HepG2 (cell line): ENCODE data around the gene ACAP2. TPM values are rescaled to one million over a fixed set of nuclear protein-coding genes. Genes with fewer than 3 reads are reported as not detected.

ENCODE experiments used
- ATAC-seq: fragments of 200-7000 bp; cut with Tn5 transposase; 3 replicates; pipeline ENCODE4 v1.9.1; 2020; ENCODE audit warnings: mild to moderate bottlenecking, moderate library complexity
- BruUV-seq: library from RNA; stranded (reverse); fragments of 400-500 nt; replicated peaks from 2 replicates; lab custom pipeline; 2021; lab: Mats Ljungman, UMichigan
- CTCF ChIA-PET: fragments of 300-600 bp; formaldehyde crosslinking; extraction: SDS; loops from one replicate; lab custom pipeline; 2021; ENCODE audit warnings: low total read pairs, inconsistent platforms, low intra/inter-chr PET ratio; lab: Yijun Ruan, JAX
- POLR2A ChIA-PET: fragments of 350-600 bp; sonication (Branson Sonifier 250); formaldehyde crosslinking; loops from one replicate; lab custom pipeline; 2020; ENCODE audit warnings: antibody characterized with exemption, inconsistent platforms; lab: Yijun Ruan, JAX
- DNase-seq: peaks from one replicate; pipeline ENCODE4 v3.0.0-alpha.2; 2015; ENCODE audit warnings: low spot score
- FAIRE-seq: peaks from 3 replicates; lab custom pipeline; 2011; peaks lifted over from hg19 to GRCh38; lab: Jason Lieb, UNC
- H2AFZ ChIP-seq: one replicate; pipeline ENCODE4 v1.6.1; 2011; ENCODE audit warnings: low read length, inconsistent platforms
- H3K27ac ChIP-seq: fragments of 300-600 bp; 3 replicates; pipeline ENCODE4 v1.8.0; 2011; ENCODE audit warnings: mixed run types, mild to moderate bottlenecking, mixed read lengths, low read length, inconsistent platforms; ENCODE audit not compliant: insufficient read depth; ENCODE audit errors: extremely low read length
- H3K27me3 ChIP-seq, 2 experiments: fragments of 200-600 bp in 1 of 2; 2 replicates in 1 of 2; 3 replicates in 1 of 2; pipeline versions ENCODE4 v1.6.0 to v1.8.0; 2011; ENCODE audit warnings: low read length in 2 of 2, mild to moderate bottlenecking in 2 of 2, moderate library complexity in 2 of 2, inconsistent platforms in 1 of 2; ENCODE audit not compliant: insufficient read depth in 2 of 2, control insufficient read depth in 1 of 2
- H3K36me3 ChIP-seq, 2 experiments: fragments of 200-600 bp in 1 of 2; replicated peaks in 1 of 2; 2 replicates in 1 of 2; 3 replicates in 1 of 2; pipeline versions ENCODE4 v1.5.1 to v1.8.0; 2011; ENCODE audit warnings: low read length in 2 of 2, inconsistent platforms in 1 of 2; ENCODE audit not compliant: insufficient read depth in 2 of 2, control insufficient read depth in 1 of 2
- H3K4me1 ChIP-seq: 2 replicates; pipeline ENCODE4 v1.5.1; 2012; ENCODE audit warnings: low read length, inconsistent platforms; ENCODE audit not compliant: insufficient read depth
- H3K4me2 ChIP-seq: 2 replicates; pipeline ENCODE4 v1.6.0; 2011; ENCODE audit warnings: low read depth, low read length, inconsistent platforms
- H3K4me3 ChIP-seq, 3 experiments: fragments of 200-600 bp in 1 of 3; sonication (generic), shearing (Covaris generic) in 1 of 3; replicated peaks in 1 of 3; 2 replicates each; pipeline ENCODE4 v1.5.1; 2011 to 2016; ENCODE audit warnings: low read length in 3 of 3, inconsistent platforms in 2 of 3, low read depth in 2 of 3, mild to moderate bottlenecking in 2 of 3, control low read depth in 1 of 3, mixed read lengths in 1 of 3; ENCODE audit not compliant: insufficient read depth in 1 of 3
- H3K79me2 ChIP-seq: one replicate; pipeline ENCODE4 v1.6.1; 2011; ENCODE audit warnings: low read length, inconsistent platforms; ENCODE audit not compliant: insufficient read depth
- H3K9ac ChIP-seq: 2 replicates; pipeline ENCODE4 v1.6.0; 2011; ENCODE audit warnings: mild to moderate bottlenecking, low read depth, low read length, inconsistent platforms; ENCODE audit not compliant: insufficient read depth
- H3K9me3 ChIP-seq: 2 replicates; pipeline ENCODE4 v1.5.1; 2012; ENCODE audit warnings: mild to moderate bottlenecking, low read length
- H4K20me1 ChIP-seq: 2 replicates; pipeline ENCODE4 v1.6.0; 2011; ENCODE audit warnings: inconsistent platforms, mild to moderate bottlenecking, low read length, moderate library complexity; ENCODE audit not compliant: insufficient read depth
- ATRX ChIP-seq: sonication (generic); formaldehyde crosslinking; IDR thresholded peaks from 2 replicates; pipeline ENCODE4 v1.4.0; 2020; ENCODE audit warnings: missing genetic modification reagents, borderline replicate concordance
- GLI4 ChIP-seq: sonication (generic); formaldehyde crosslinking; IDR thresholded peaks from 2 replicates; pipeline ENCODE4 v1.5.1; 2020; ENCODE audit warnings: missing genetic modification reagents, mild to moderate bottlenecking, moderate library complexity, borderline replicate concordance
- GTF2F1 ChIP-seq: fragments of 150-350 bp; IDR thresholded peaks from 2 replicates; pipeline ENCODE4 v1.6.1; 2014; ENCODE audit warnings: low read length
- HHEX ChIP-seq: IDR thresholded peaks from 2 replicates; pipeline ENCODE4 v1.6.1; 2016; ENCODE audit warnings: control low read depth
- JUN ChIP-seq: sonication (generic); formaldehyde crosslinking; IDR thresholded peaks from 2 replicates; pipeline ENCODE4 v1.4.0; 2020; ENCODE audit warnings: mild to moderate bottlenecking, missing genetic modification reagents
- KDM4B ChIP-seq: sonication (generic); formaldehyde crosslinking; IDR thresholded peaks from 2 replicates; pipeline ENCODE4 v1.4.0; 2020; ENCODE audit warnings: missing genetic modification reagents
- MED13 ChIP-seq: sonication (generic); formaldehyde crosslinking; IDR thresholded peaks from 2 replicates; pipeline ENCODE4 v1.5.0; 2020; ENCODE audit warnings: missing genetic modification reagents
- NPAS2 ChIP-seq: sonication (generic); formaldehyde crosslinking; IDR thresholded peaks from 2 replicates; pipeline ENCODE4 v1.8.0; 2022; ENCODE audit warnings: mild to moderate bottlenecking, missing genetic modification reagents, borderline replicate concordance
- PRMT3 ChIP-seq: sonication (generic); formaldehyde crosslinking; IDR thresholded peaks from 2 replicates; pipeline ENCODE4 v1.8.1; 2022; ENCODE audit warnings: low read depth, mild to moderate bottlenecking, moderate library complexity, missing genetic modification reagents, borderline replicate concordance
- SETDB1 ChIP-seq: sonication (generic); formaldehyde crosslinking; IDR thresholded peaks from 2 replicates; pipeline ENCODE4 v1.5.1; 2020; ENCODE audit warnings: missing genetic modification reagents, mild to moderate bottlenecking, borderline replicate concordance
- SPEN ChIP-seq: sonication (generic); formaldehyde crosslinking; IDR thresholded peaks from 2 replicates; pipeline ENCODE4 v1.5.1; 2020; ENCODE audit warnings: low read depth, mild to moderate bottlenecking, missing genetic modification reagents
- ZBTB7B ChIP-seq: sonication (generic); formaldehyde crosslinking; IDR thresholded peaks from 2 replicates; pipeline ENCODE4 v1.4.0; 2020; ENCODE audit warnings: missing genetic modification reagents
- ZNF180 ChIP-seq: sonication (generic); formaldehyde crosslinking; IDR thresholded peaks from 2 replicates; pipeline ENCODE4 v1.4.0; 2020; ENCODE audit warnings: low read depth, missing genetic modification reagents, borderline replicate concordance
- ZNF878 ChIP-seq: sonication (generic); formaldehyde crosslinking; IDR thresholded peaks from 2 replicates; pipeline ENCODE4 v1.8.1; 2023; ENCODE audit warnings: mild to moderate bottlenecking, missing genetic modification reagents, moderate library complexity
- WGBS: methylation state at CpG from one replicate; pipeline ENCODE4 v1.1.6; 2017; ENCODE audit warnings: low lambda C conversion rate; 5-methylcytosine and 5-hydroxymethylcytosine counted together
- in situ Hi-C: cut with HindIII; loops from 2 replicates; pipeline ENCODE4 v1.10.0; 2017; ENCODE audit warnings: low pct_unique_long_range_greater_than_20kb; ENCODE audit not compliant: extremely low pct_ligation_motif_present
- intact Hi-C: fragments of 100-400 bp; cut with micrococcal nuclease; formaldehyde crosslinking; loops from one replicate; pipeline ENCODE4 v1.10.0; 2022; ENCODE audit not compliant: unreplicated experiment
- polyA plus RNA-seq, 8 experiments: library from polyadenylated mRNA; depleted of rRNA in 3 of 8; stranded (reverse) in 7 of 8; unstranded in 1 of 8; fragments of >200 nt; fragmentation: Illumina TruSeq in 4 of 8; extraction: Trizol in 4 of 8; gene quantifications; 2 replicates each; pipeline versions ENCODE4 v1.2.1 to v1.2.3, GENCODE V29; 2011 to 2016; ENCODE audit warnings: low read depth in 4 of 8, missing spikeins in 1 of 8, mixed read lengths in 1 of 8; ENCODE audit not compliant: insufficient read depth in 1 of 8
- total RNA-seq, 5 experiments: library from RNA; depleted of rRNA; stranded (reverse); fragments of >200 nt; fragmentation: Illumina TruSeq; extraction: Trizol; gene quantifications; 2 replicates each; pipeline ENCODE4 v1.2.3, GENCODE V29; 2016; ENCODE audit warnings: low read depth in 1 of 5
- TF ChIP-seq, protein P1 (sequence below): sonication (generic); formaldehyde crosslinking; IDR thresholded peaks from 2 replicates; pipeline ENCODE4 v1.8.0; 2022; ENCODE audit warnings: mild to moderate bottlenecking, missing genetic modification reagents, borderline replicate concordance
- TF ChIP-seq, protein P2 (sequence below): sonication (generic); formaldehyde crosslinking; IDR thresholded peaks from 2 replicates; pipeline ENCODE4 v1.9.0; 2021; ENCODE audit warnings: missing genetic modification reagents, borderline replicate concordance

Gene ACAP2
- total and polyA plus RNA-seq, 2 of the 13 experiments (the other 11 are each of a cell fraction or from before 2014, with no cell fraction given), result 7.3 to 23.9 TPM

DNA sequence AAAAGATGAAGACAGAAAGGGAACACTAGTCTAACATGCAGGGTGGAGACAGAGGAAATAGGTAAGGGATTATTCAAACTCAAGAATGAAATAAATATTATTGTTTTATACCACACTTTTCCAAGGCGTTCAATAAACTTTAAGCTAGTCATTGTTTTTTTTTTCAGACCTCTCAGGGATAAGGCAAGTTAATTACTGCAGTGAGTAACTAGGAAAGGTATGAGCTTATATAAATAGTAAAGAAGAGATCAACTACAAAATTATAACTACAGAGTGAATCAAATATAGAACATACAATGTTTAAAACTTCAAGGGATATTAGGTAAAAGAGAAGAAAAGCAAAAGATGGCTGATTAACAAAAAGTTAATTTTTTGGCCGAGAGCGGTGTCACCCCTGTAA is 140.4 kb downstream of the ACAP2 start:
- CTCF ChIA-PET, result no interaction called here
- FAIRE-seq, result no peak
- WGBS, result 95% methylated on average over 3 of the region's 3 CpGs

More for the DNA sequence above, 140.4 kb downstream of the ACAP2 start:
- no peak for TF ChIP-seq SPEN (CRISPR knock-in tag)
- TF ChIP-seq HHEX, result no peak
- TF ChIP-seq, protein P1, sequence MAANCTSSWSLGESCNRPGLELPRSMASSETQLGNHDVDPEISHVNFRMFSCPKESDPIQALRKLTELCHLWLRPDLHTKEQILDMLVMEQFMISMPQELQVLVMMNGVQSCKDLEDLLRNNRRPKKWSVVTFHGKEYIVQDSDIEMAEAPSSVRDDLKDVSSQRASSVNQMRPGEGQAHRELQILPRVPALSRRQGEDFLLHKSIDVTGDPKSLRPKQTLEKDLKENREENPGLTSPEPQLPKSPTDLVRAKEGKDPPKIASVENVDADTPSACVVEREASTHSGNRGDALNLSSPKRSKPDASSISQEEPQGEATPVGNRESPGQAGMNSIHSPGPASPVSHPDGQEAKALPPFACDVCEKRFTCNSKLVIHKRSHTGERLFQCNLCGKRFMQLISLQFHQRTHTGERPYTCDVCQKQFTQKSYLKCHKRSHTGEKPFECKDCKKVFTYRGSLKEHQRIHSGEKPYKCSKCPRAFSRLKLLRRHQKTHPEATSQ (CRISPR knock-in tag), result no peak
- TF ChIP-seq JUN (CRISPR knock-in tag), result no peak
- TF ChIP-seq, protein P2, sequence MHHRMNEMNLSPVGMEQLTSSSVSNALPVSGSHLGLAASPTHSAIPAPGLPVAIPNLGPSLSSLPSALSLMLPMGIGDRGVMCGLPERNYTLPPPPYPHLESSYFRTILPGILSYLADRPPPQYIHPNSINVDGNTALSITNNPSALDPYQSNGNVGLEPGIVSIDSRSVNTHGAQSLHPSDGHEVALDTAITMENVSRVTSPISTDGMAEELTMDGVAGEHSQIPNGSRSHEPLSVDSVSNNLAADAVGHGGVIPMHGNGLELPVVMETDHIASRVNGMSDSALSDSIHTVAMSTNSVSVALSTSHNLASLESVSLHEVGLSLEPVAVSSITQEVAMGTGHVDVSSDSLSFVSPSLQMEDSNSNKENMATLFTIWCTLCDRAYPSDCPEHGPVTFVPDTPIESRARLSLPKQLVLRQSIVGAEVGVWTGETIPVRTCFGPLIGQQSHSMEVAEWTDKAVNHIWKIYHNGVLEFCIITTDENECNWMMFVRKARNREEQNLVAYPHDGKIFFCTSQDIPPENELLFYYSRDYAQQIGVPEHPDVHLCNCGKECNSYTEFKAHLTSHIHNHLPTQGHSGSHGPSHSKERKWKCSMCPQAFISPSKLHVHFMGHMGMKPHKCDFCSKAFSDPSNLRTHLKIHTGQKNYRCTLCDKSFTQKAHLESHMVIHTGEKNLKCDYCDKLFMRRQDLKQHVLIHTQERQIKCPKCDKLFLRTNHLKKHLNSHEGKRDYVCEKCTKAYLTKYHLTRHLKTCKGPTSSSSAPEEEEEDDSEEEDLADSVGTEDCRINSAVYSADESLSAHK (CRISPR knock-in tag), result no peak
- TF ChIP-seq ZNF878, result no peak
- no peak for TF ChIP-seq GTF2F1
- TF ChIP-seq KDM4B (CRISPR knock-in tag), result no peak
- TF ChIP-seq SETDB1, result no peak
- no peak for TF ChIP-seq ZBTB7B (CRISPR knock-in tag)
- TF ChIP-seq NPAS2 (CRISPR knock-in tag), result no peak
- no peak for TF ChIP-seq GLI4 (CRISPR knock-in tag)
- no peak for TF ChIP-seq MED13 (CRISPR knock-in tag)
- TF ChIP-seq ATRX, result no peak
- TF ChIP-seq ZNF180 (CRISPR knock-in tag), result no peak
- TF ChIP-seq PRMT3 (CRISPR knock-in tag), result no peak
- TF ChIP-seq, all 625 proteins: peak for 0
- H3K4me3 ChIP-seq, result no peak overlapping the region
- no peak overlapping the region for H2AFZ ChIP-seq
- no TSS peak for BruUV-seq
- no peak overlapping the region for H3K9ac ChIP-seq
- in situ Hi-C loops, result no loop called here
- POLR2A ChIA-PET, result no interaction called here
- no peaks in the 10 kb centered on the region for H3K9me3 ChIP-seq
- no peaks in the 10 kb centered on the region for H3K27me3 ChIP-seq
- H3K36me3 ChIP-seq, result peaks cover 0 to 2% of the 10 kb centered on the region in 2 experiments; a peak in 1 of 5 replicates
- ATAC-seq, result no peak
- H3K79me2 ChIP-seq, result no peaks in the 10 kb centered on the region
- H3K4me2 ChIP-seq, result no peak overlapping the region
- no peaks in the 10 kb centered on the region for H4K20me1 ChIP-seq
- no peaks in the 10 kb centered on the region for H3K4me1 ChIP-seq
- no peak overlapping the region for H3K27ac ChIP-seq
- DNase-seq, result no peak
- intact Hi-C loops, result no loop called here
